GM18870 (cell line): ENCODE results near the gene TRIM61.
"Not testable (repeated sequence)": the region's sequence is repeated elsewhere in the genome, so short reads cannot be mapped to it uniquely, and the experiment has no call there.

Experiments
- ATAC-seq: cut with Tn5 transposase; IDR thresholded peaks from one replicate; pipeline ENCODE4 v1.9.1; 2021; ENCODE audit warnings: moderate library complexity; ENCODE audit not compliant: unreplicated experiment

TRIM61 gene

GRCh38 chr4:164977243-164978164 lies at the start of gene TRIM61:
Gene TRIM61, minus strand, starts transcription at chr4:164977657. Its CDS starts 7,655 bp downstream, at chr4:164970002.
- ATAC-seq: peak; percentile 98

GRCh38 chr4:165025782-165026181 lies 48.3 kb upstream of the TRIM61 start:
- not testable (repeated sequence) for ATAC-seq

GRCh38 chr4:165019995-165020394 lies 42.5 kb upstream of the TRIM61 start:
- ATAC-seq: not testable (repeated sequence)

DNA sequence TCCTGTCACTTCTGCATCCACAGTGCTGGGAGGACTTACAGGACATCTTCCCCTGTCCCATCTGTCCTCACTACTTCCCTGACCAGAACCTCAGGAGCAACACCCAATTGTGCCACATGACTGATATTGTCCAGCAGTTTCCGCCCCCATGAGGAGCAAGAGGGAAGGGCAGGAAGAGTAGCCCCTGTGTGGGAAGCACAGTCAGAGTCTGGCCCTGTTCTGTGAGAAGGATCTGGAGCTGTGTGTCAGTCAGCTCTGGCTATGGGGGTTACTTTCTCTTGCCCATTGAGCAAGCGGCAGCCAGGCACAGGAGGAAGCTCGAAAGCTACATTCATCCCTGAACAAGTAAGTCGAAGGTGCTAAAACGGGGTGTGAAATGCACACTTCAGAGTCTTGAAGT lies 39.5 kb upstream of the TRIM61 start:
- no peak for ATAC-seq

- ATAC-seq: no peak
These were observed 36.2 kb upstream of the TRIM61 start for GRCh38 chr4:165013691-165014090.

DNA sequence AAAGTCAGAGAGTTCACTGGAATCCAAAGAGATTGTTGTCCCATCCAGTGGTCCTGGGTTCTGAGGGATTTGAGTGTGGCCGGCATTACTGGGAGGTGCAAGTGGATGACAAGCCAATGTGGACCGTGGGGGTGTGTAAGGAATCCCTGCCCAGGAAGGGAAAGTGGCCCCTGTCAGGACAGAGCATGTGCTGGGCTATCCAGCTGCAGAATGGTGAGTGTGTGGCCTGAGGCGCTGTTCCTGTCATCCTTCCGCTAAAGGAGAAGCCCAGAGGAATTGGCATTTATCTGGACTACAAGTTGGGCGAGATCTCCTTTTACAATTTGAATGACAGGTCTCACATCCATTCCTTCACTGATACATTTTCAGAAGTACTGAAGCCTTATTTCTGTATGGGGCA lies 33.9 kb upstream of the TRIM61 start:
- no peak for ATAC-seq

DNA sequence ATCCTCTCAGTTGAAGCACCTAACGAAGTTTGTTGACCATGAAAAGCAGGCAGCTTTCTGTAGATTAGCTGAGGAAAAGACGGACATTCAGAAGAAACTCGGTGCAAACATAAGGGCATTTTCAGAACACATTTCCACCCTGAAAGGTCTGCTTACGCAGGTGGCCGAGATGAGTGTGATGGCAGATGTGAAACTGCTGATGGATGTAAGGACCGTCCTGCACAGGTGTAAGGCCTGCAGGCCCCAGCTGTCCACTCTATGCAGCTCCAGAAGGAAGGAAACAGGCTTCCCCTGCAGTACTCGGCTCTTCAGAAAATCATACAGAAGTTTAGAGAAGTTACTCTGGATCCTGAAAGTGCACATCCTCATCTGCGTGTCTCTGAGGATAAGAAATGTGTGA lies 33.5 kb upstream of the TRIM61 start:
- no peak for ATAC-seq

DNA sequence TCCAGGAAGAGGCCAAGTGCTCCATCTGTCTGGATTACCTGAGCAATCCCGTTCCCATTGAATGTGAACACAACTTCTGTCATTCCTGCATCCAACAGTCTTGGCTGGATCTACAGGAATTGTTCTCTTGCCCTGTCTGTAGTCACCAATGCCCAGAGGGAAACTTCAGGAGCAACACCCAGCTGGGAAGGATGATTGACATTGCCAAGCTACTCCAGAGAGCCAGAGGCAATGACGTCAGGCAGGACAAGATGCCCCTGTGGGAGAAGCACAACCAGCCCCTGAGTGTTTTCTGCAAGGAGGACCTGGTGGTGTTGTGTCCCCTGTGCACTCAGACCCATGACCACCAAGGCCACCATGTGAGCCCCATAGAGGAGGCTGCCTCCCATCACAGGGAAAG lies 33.0 kb upstream of the TRIM61 start:
- no peak for ATAC-seq

GRCh38 chr4:165009493-165010227 lies 32.2 kb upstream of the TRIM61 start:
- ATAC-seq: peak; percentile 87

GRCh38 chr4:165006886-165007285 lies 29.4 kb upstream of the TRIM61 start:
- ATAC-seq: no peak

DNA sequence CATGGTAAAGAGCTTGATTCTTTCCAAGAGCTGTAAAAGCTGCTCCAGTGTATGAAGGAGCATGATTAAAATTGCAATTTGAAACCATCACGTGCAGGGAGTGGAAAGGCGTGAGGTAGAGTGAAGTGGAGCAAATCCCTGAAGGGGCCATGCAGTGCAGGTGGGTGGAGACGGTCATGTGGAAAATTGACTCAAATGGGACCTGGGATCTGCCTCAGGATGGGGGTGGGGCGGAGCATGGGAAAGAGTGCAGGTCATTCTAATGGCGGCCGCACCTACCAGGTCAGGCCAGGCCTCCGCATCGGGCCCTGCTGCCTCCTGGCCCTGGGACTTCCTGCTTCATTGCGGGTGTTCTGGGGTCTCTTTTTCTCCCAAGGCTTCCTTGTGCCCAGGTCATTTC lies 29.0 kb upstream of the TRIM61 start:
- ATAC-seq: no peak

DNA sequence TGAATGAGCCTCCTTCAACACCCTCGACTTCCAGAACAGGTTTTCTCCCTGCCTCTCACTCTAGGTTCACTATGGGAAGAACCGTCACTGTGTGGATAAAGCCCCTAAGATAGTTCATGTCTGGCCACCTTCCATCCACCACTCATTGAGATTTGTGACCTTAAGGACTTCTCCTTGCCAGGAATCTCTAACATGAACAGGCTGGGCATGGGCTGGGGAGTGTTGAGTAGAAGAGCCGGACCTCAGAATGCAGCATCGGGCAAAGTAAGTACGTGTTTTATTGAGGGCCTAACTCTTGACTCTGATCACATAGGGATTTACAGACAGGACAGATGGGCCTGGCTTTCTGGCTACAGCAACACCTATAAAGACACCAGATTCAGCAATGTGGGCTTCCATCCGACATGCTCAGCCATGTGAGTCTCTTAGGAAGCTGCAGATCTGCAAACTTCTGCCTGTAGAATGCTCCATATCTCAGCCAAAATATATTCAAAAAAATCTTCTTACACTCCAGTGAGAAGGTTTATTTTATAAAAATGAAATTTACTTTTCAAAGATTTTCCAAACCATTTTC lies 28.0 kb upstream of the TRIM61 start:
- ATAC-seq: no peak

- ATAC-seq: not testable (repeated sequence)
These were observed 24.5 kb upstream of the TRIM61 start for GRCh38 chr4:165001957-165002356.

GRCh38 chr4:164998526-164999080 lies 21.1 kb upstream of the TRIM61 start:
- ATAC-seq: not testable (repeated sequence)

- ATAC-seq: no peak
These were observed 20.5 kb upstream of the TRIM61 start for GRCh38 chr4:164997941-164998340.

DNA sequence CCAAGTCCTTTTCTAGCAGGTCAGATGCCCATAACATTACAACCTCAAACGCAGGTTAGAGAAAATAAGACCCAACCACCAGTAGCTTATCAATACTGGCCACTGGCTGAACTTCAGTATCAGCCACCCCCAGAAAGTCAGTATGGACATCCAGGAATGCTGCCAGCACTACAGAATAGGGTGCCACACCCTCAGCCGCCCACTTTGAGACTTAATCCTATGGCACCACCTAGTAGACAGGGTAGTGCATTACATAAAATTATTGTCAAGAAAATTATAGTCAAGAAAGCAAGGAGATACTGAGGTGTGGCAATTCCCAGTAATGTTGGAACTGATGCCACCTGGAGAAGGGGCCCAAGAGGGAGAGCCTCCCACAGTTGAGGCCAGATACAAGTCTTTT lies 19.9 kb upstream of the TRIM61 start:
- no peak for ATAC-seq

DNA sequence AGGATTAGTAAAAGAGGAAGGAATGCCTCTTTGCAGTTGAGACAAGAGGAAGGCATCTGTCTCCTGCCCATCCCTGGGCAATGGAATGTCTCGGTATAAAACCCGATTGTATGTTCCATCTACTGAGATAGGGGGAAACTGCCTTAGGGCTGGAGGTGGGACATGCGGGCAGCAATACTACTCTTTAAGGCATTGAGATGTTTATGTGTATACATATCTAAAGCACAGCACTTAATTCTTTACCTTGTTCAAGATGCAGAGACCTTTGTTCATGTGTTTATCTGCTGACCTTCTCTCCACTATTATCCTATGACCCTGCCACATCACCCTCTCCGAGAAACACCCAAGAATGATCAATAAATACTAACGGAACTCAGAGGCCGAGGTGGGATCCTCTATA lies 18.7 kb upstream of the TRIM61 start:
- not testable (repeated sequence) for ATAC-seq

GRCh38 chr4:164990786-164991185 lies 13.3 kb upstream of the TRIM61 start:
- ATAC-seq: not testable (repeated sequence)

DNA sequence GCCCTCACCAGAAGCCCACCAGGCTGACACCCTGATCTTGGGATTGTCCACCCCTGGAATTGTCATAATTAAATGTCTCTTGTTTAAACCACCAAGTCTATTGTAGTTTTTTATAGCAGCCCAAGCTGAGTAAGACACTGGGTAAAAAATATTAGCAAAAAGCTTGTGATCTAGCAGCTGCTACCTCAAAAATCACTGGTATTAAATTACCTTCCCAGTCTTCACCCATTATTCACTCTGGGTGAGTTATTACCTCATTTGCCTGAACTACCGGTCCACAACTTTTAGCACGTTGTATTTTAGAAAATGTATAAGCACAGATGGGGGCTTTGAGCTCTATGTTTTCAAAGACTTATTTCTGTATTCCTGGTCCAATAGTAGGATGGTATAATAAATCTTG lies 12.0 kb upstream of the TRIM61 start:
- no peak for ATAC-seq

- ATAC-seq: not testable (repeated sequence)
These were observed 5.5 kb downstream of the TRIM61 start for GRCh38 chr4:164971929-164972328.

DNA sequence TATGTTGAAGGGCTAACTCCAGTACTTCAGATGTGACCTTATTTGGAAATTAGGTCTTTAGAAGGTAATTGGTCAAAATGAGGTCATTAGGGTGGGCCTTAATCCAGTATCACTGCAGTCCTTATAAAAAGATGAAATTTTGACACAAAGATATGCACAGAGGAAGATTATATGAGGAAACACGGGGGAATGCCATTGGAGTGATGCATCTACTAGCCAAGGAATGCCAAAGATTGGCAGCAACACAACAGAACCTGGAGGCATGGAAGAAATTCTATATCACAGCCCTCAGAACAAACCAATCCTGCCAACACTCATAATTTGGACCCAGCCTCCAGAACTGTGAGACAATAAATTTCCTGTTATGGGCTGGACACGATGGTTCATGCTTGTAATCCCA lies 17.6 kb downstream of the TRIM61 start:
- no peak for ATAC-seq
